Measurements from ENCODE around the gene MMD2.
"Not testable (repeated sequence)": the region's sequence is repeated elsewhere in the genome, so short reads cannot be mapped to it uniquely, and the experiment has no call there.

The MMD2 gene

GRCh38 chr7:4891522-4891921, 67.5 kb downstream of the MMD2 start:
- not testable (repeated sequence) for H3K4me1 ChIP-seq (ENCODE audit: control insufficient read depth, insufficient read depth, low read length); H3K4me3 ChIP-seq (ENCODE audit: low read length); H3K9me3 ChIP-seq (ENCODE audit: control insufficient read depth, low read length); H3K36me3 ChIP-seq (ENCODE audit: control insufficient read depth, insufficient read depth, low read length, severe bottlenecking); DNase-seq (ENCODE audit: low read depth); H3K27me3 ChIP-seq (replicated peaks; ENCODE audit: control insufficient read depth, insufficient read depth, low read length); H3K9ac ChIP-seq (ENCODE audit: low read length)

- no peaks in the 10 kb centered on the region for H3K4me1 ChIP-seq (ENCODE audit: control insufficient read depth, insufficient read depth, low read length)
- peaks cover 3% of the 10 kb centered on the region for H3K9me3 ChIP-seq (ENCODE audit: control insufficient read depth, low read length)
- no peaks in the 10 kb centered on the region for H3K36me3 ChIP-seq (ENCODE audit: control insufficient read depth, insufficient read depth, low read length, severe bottlenecking)
- no peak overlapping the region for H3K4me3 ChIP-seq (ENCODE audit: low read length)
- peaks cover 18% of the 10 kb centered on the region for H3K27me3 ChIP-seq (replicated peaks; ENCODE audit: control insufficient read depth, insufficient read depth, low read length)
- H3K9ac ChIP-seq (ENCODE audit: low read length): no peak overlapping the region
- DNase-seq (ENCODE audit: low read depth): no peak
Observed at GRCh38 chr7:4889682-4890081, 69.3 kb downstream of the MMD2 start.

- Histone ChIP-seq H3K9me3 (ENCODE audit: control insufficient read depth, low read length) (no peaks in the 10 kb centered on the region), H3K4me3 (ENCODE audit: low read length) (no peak overlapping the region), H3K27me3 (replicated peaks; ENCODE audit: control insufficient read depth, insufficient read depth, low read length) (peaks cover 18% of the 10 kb centered on the region), H3K36me3 (ENCODE audit: control insufficient read depth, insufficient read depth, low read length, severe bottlenecking) (no peaks in the 10 kb centered on the region), H3K9ac (ENCODE audit: low read length) (no peak overlapping the region), H3K4me1 (ENCODE audit: control insufficient read depth, insufficient read depth, low read length) (no peaks in the 10 kb centered on the region)
- no peak for DNase-seq (ENCODE audit: low read depth)
Observed at GRCh38 chr7:4888161-4888560, 70.8 kb downstream of the MMD2 start.

GRCh38 chr7:4886671-4887070, 72.3 kb downstream of the MMD2 start:
- H3K36me3 ChIP-seq (ENCODE audit: control insufficient read depth, insufficient read depth, low read length, severe bottlenecking): no peaks in the 10 kb centered on the region
- H3K9ac ChIP-seq (ENCODE audit: low read length): no peak overlapping the region
- DNase-seq (ENCODE audit: low read depth): no peak
- no peaks in the 10 kb centered on the region for H3K9me3 ChIP-seq (ENCODE audit: control insufficient read depth, low read length)
- peaks cover 18% of the 10 kb centered on the region for H3K27me3 ChIP-seq (replicated peaks; ENCODE audit: control insufficient read depth, insufficient read depth, low read length)
- H3K4me3 ChIP-seq (ENCODE audit: low read length): no peak overlapping the region
- H3K4me1 ChIP-seq (ENCODE audit: control insufficient read depth, insufficient read depth, low read length): peaks cover 7% of the 10 kb centered on the region

GRCh38 chr7:4885317-4885807, 73.6 kb downstream of the MMD2 start:
- Histone ChIP-seq H3K36me3 (ENCODE audit: control insufficient read depth, insufficient read depth, low read length, severe bottlenecking) (no peaks in the 10 kb centered on the region), H3K27me3 (replicated peaks; ENCODE audit: control insufficient read depth, insufficient read depth, low read length) (peaks cover 18% of the 10 kb centered on the region), H3K9me3 (ENCODE audit: control insufficient read depth, low read length) (no peaks in the 10 kb centered on the region), H3K9ac (ENCODE audit: low read length) (no peak overlapping the region), H3K4me3 (ENCODE audit: low read length) (no peak overlapping the region), H3K4me1 (ENCODE audit: control insufficient read depth, insufficient read depth, low read length) (peaks cover 10% of the 10 kb centered on the region)
- no peak for DNase-seq (ENCODE audit: low read depth)

- Histone ChIP-seq H3K9me3 (ENCODE audit: control insufficient read depth, low read length) (no peaks in the 10 kb centered on the region), H3K36me3 (ENCODE audit: control insufficient read depth, insufficient read depth, low read length, severe bottlenecking) (no peaks in the 10 kb centered on the region), H3K4me1 (ENCODE audit: control insufficient read depth, insufficient read depth, low read length) (peaks cover 18% of the 10 kb centered on the region), H3K4me3 (ENCODE audit: low read length) (no peak overlapping the region), H3K27me3 (replicated peaks; ENCODE audit: control insufficient read depth, insufficient read depth, low read length) (peaks cover 13% of the 10 kb centered on the region), H3K9ac (ENCODE audit: low read length) (no peak overlapping the region)
- DNase-seq (ENCODE audit: low read depth): no peak
Observed at GRCh38 chr7:4884164-4884563, 74.8 kb downstream of the MMD2 start.

- peak within 1 kb of the TSS; percentile 66 for H3K9ac ChIP-seq (ENCODE audit: low read length)
- H3K9me3 ChIP-seq (ENCODE audit: control insufficient read depth, low read length): no peaks in the 10 kb centered on the region
- H3K4me1 ChIP-seq (ENCODE audit: control insufficient read depth, insufficient read depth, low read length): peaks cover 18% of the 10 kb centered on the region
- DNase-seq (ENCODE audit: low read depth): peak; percentile 94
- H3K36me3 ChIP-seq (ENCODE audit: control insufficient read depth, insufficient read depth, low read length, severe bottlenecking): no peaks in the 10 kb centered on the region
- H3K27me3 ChIP-seq (replicated peaks; ENCODE audit: control insufficient read depth, insufficient read depth, low read length): peaks cover 13% of the 10 kb centered on the region
- peak within 1 kb of the TSS; percentile 75 for H3K4me3 ChIP-seq (ENCODE audit: low read length)
Observed at GRCh38 chr7:4883372-4884144, 75.4 kb downstream of the MMD2 start, which contains the start of gene RADIL. Gene RADIL (minus strand): TSS chr7:4883716. CDS start chr7:4878139, 5,577 bp downstream.

GRCh38 chr7:4883033-4883371, 76.0 kb downstream of the MMD2 start:
- H3K36me3 ChIP-seq (ENCODE audit: control insufficient read depth, insufficient read depth, low read length, severe bottlenecking): no peaks in the 10 kb centered on the region
- no peak for DNase-seq (ENCODE audit: low read depth)
- H3K4me3 ChIP-seq (ENCODE audit: low read length): peak overlapping the region; percentile 75
- peaks cover 10% of the 10 kb centered on the region for H3K27me3 ChIP-seq (replicated peaks; ENCODE audit: control insufficient read depth, insufficient read depth, low read length)
- peaks cover 18% of the 10 kb centered on the region for H3K4me1 ChIP-seq (ENCODE audit: control insufficient read depth, insufficient read depth, low read length)
- H3K9ac ChIP-seq (ENCODE audit: low read length): peak overlapping the region; percentile 66
- no peaks in the 10 kb centered on the region for H3K9me3 ChIP-seq (ENCODE audit: control insufficient read depth, low read length)

GRCh38 chr7:4882169-4883032, 76.6 kb downstream of the MMD2 start:
- no peaks in the 10 kb centered on the region for H3K9me3 ChIP-seq (ENCODE audit: control insufficient read depth, low read length)
- peak overlapping the region; percentile 75 for H3K4me3 ChIP-seq (ENCODE audit: low read length)
- peaks cover 18% of the 10 kb centered on the region for H3K4me1 ChIP-seq (ENCODE audit: control insufficient read depth, insufficient read depth, low read length)
- peaks cover 10% of the 10 kb centered on the region for H3K27me3 ChIP-seq (replicated peaks; ENCODE audit: control insufficient read depth, insufficient read depth, low read length)
- H3K9ac ChIP-seq (ENCODE audit: low read length): peak overlapping the region; percentile 66
- no peaks in the 10 kb centered on the region for H3K36me3 ChIP-seq (ENCODE audit: control insufficient read depth, insufficient read depth, low read length, severe bottlenecking)
- DNase-seq (ENCODE audit: low read depth): peak; percentile 91

GRCh38 chr7:4880218-4880617, 78.8 kb downstream of the MMD2 start:
- peaks cover 18% of the 10 kb centered on the region for H3K4me1 ChIP-seq (ENCODE audit: control insufficient read depth, insufficient read depth, low read length)
- no peak overlapping the region for H3K9ac ChIP-seq (ENCODE audit: low read length)
- DNase-seq (ENCODE audit: low read depth): no peak
- H3K9me3 ChIP-seq (ENCODE audit: control insufficient read depth, low read length): no peaks in the 10 kb centered on the region
- H3K4me3 ChIP-seq (ENCODE audit: low read length): peak overlapping the region; percentile 37
- H3K36me3 ChIP-seq (ENCODE audit: control insufficient read depth, insufficient read depth, low read length, severe bottlenecking): no peaks in the 10 kb centered on the region
- peaks cover 2% of the 10 kb centered on the region for H3K27me3 ChIP-seq (replicated peaks; ENCODE audit: control insufficient read depth, insufficient read depth, low read length)

- no peak for DNase-seq (ENCODE audit: low read depth)
- Histone ChIP-seq H3K27me3 (replicated peaks; ENCODE audit: control insufficient read depth, insufficient read depth, low read length) (no peaks in the 10 kb centered on the region), H3K9ac (ENCODE audit: low read length) (no peak overlapping the region), H3K9me3 (ENCODE audit: control insufficient read depth, low read length) (no peaks in the 10 kb centered on the region), H3K4me3 (ENCODE audit: low read length) (peak overlapping the region; percentile 8), H3K36me3 (ENCODE audit: control insufficient read depth, insufficient read depth, low read length, severe bottlenecking) (no peaks in the 10 kb centered on the region), H3K4me1 (ENCODE audit: control insufficient read depth, insufficient read depth, low read length) (peaks cover 18% of the 10 kb centered on the region)
Observed at GRCh38 chr7:4879396-4880081, 79.4 kb downstream of the MMD2 start.

Measured in adipocyte (in vitro differentiated cells).